GM19035 (cell line): ENCODE measurements around the gene CHD1.
"Not testable (repeated sequence)": the region's sequence is repeated elsewhere in the genome, so short reads cannot be mapped to it uniquely, and the experiment has no call there.

Source experiments
- ATAC-seq: cut with Tn5 transposase; IDR thresholded peaks from one replicate; pipeline ENCODE4 v1.9.1; 2021; ENCODE audit not compliant: unreplicated experiment

CHD1 gene

GRCh38 chr5:98928873-98929709, at the start of gene CHD1:
Gene CHD1, minus strand, starts transcription at chr5:98929007. Its CDS starts 2,621 bp downstream, at chr5:98926386.
- ATAC-seq, result peak; percentile 63

GRCh38 chr5:98978528-98978927, 49.7 kb upstream of the CHD1 start:
- ATAC-seq, result no peak

- no peak for ATAC-seq
Measured at GRCh38 chr5:98977723-98978122, 48.9 kb upstream of the CHD1 start.

GRCh38 chr5:98975682-98976407, 47.0 kb upstream of the CHD1 start:
- no peak for ATAC-seq

- no peak for ATAC-seq
Measured at GRCh38 chr5:98975223-98975622, 46.4 kb upstream of the CHD1 start.

GRCh38 chr5:98969400-98969799, 40.6 kb upstream of the CHD1 start:
- no peak for ATAC-seq

- ATAC-seq, result no peak
Measured at GRCh38 chr5:98968056-98968564, 39.3 kb upstream of the CHD1 start.

- ATAC-seq, result no peak
Measured at GRCh38 chr5:98965226-98965625, 36.4 kb upstream of the CHD1 start.

GRCh38 chr5:98964621-98965020, 35.8 kb upstream of the CHD1 start:
- ATAC-seq, result no peak

- no peak for ATAC-seq
Measured at GRCh38 chr5:98963019-98963418, 34.2 kb upstream of the CHD1 start.

GRCh38 chr5:98962587-98962986, 33.8 kb upstream of the CHD1 start:
- ATAC-seq, result no peak

- no peak for ATAC-seq
Measured at GRCh38 chr5:98961665-98962344, 33.0 kb upstream of the CHD1 start.

- ATAC-seq, result no peak
Measured at GRCh38 chr5:98957307-98957706, 28.5 kb upstream of the CHD1 start.

GRCh38 chr5:98955888-98956287, 27.1 kb upstream of the CHD1 start:
- not testable (repeated sequence) for ATAC-seq

- ATAC-seq, result not testable (repeated sequence)
Measured at GRCh38 chr5:98955471-98955870, 26.7 kb upstream of the CHD1 start.

- no peak for ATAC-seq
Measured at GRCh38 chr5:98954392-98955028, 25.7 kb upstream of the CHD1 start.

- no peak for ATAC-seq
Measured at GRCh38 chr5:98942847-98943246, 14.0 kb upstream of the CHD1 start.

- ATAC-seq, result no peak
Measured at GRCh38 chr5:98941131-98941883, 12.5 kb upstream of the CHD1 start.

- ATAC-seq, result no peak
Measured at GRCh38 chr5:98940581-98940980, 11.8 kb upstream of the CHD1 start.

GRCh38 chr5:98938464-98938863, 9.7 kb upstream of the CHD1 start:
- no peak for ATAC-seq
